ENCODE results near the gene TMEM238L. TPM values are rescaled to one million over a fixed set of nuclear protein-coding genes. Genes with fewer than 3 reads are reported as not detected.

Gene TMEM238L
- total RNA-seq, 1 experiment from 2014 or later: not detected

DNA sequence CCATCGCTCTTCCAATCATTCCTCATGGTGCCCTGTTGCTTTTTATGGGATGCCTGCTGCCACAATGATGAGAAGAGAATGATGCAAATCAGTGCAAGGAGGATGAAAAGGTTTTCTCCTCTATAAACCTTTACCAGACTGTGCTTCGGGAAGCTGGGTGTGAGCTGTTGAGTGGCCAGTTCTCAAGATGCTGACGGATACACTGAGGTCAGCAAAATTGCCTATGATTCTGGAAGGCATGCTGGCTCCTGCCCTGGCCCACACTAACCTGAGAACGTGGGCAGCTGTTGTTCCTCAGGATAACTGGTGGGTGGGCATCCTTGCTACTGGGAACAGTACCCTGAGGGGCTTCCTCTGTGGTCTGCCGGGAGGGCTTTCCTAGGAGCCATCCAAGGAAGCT, 34.8 kb upstream of the TMEM238L start:
- H3K4me1 Mint-ChIP-seq: peaks cover 17 to 24% of the 10 kb centered on the region in 2 experiments
- Histone ChIP-seq H3K18ac (ENCODE audit: insufficient read length, low read depth, low read length) (no peak overlapping the region), H2BK20ac (ENCODE audit: low read depth, low read length, poor library complexity, severe bottlenecking) (no peak overlapping the region), H3K4ac (ENCODE audit: low read depth, low read length) (no peak overlapping the region), H2BK5ac (ENCODE audit: insufficient read length, low read length) (no peak overlapping the region), H3K27ac (ENCODE audit: insufficient read length, low read depth, low read length) (no peak overlapping the region), H3K79me2 (ENCODE audit: insufficient read depth, low read length) (no peaks in the 10 kb centered on the region), H3K79me1 (ENCODE audit: insufficient read depth, low read depth, low read length, poor library complexity, severe bottlenecking) (no peaks in the 10 kb centered on the region), H3K14ac (ENCODE audit: insufficient read depth, low read length) (no peak overlapping the region), H4K91ac (ENCODE audit: insufficient read length, low read depth, low read length) (no peak overlapping the region), H2AK5ac (ENCODE audit: insufficient read length, low read length) (no peak overlapping the region), H2BK120ac (ENCODE audit: low read depth, low read length, poor library complexity, severe bottlenecking) (no peak overlapping the region), H2BK15ac (ENCODE audit: low read depth, low read length) (no peak overlapping the region), H3K4me2 (ENCODE audit: insufficient read depth, insufficient read length, low read length) (no peak overlapping the region), H3K23me2 (ENCODE audit: insufficient read length, low read depth, low read length, poor library complexity, severe bottlenecking) (no peaks in the 10 kb centered on the region), H3T11ph (ENCODE audit: low read length) (no peak overlapping the region), H2BK12ac (ENCODE audit: insufficient read length, low read depth, low read length) (no peak overlapping the region), H3K4me1 (ENCODE audit: insufficient read depth, low read length) (peaks cover 3% of the 10 kb centered on the region; the same call in 1 of the 2 replicates), H3K56ac (ENCODE audit: insufficient read length, low read depth, low read length) (no peak overlapping the region), H2AFZ (ENCODE audit: low read length) (no peak overlapping the region), H3K27me3 (ENCODE audit: insufficient read depth, low read length) (no peaks in the 10 kb centered on the region), H4K20me1 (ENCODE audit: control insufficient read depth, insufficient read depth, insufficient read length) (no peaks in the 10 kb centered on the region), H3K9ac (ENCODE audit: extremely low read depth, insufficient read length, low read length) (no peak overlapping the region), H4K5ac (ENCODE audit: insufficient read length, low read depth, low read length) (no peak overlapping the region), H3K23ac (ENCODE audit: insufficient read length, low read depth, low read length) (no peak overlapping the region), H3K9me3 (ENCODE audit: control insufficient read depth, low read depth, low read length) (no peaks in the 10 kb centered on the region), H4K8ac (replicated peaks; ENCODE audit: insufficient read length, low read depth, low read length) (no peak overlapping the region)
- H3K36me3 Mint-ChIP-seq (ENCODE audit: insufficient read depth in 1 of 3, low read depth in 3 of 3): no peaks in the 10 kb centered on the region
- H3K27ac Mint-ChIP-seq: 0 out of 7 replicates have a peak overlapping the region, but pooled peaks of 1 of the 3 experiments have one; percentile 53
- no CpG with 5 or more reads among the region's 5 CpGs for WGBS (ENCODE audit: extremely low coverage, insufficient read length, low lambda C conversion rate)
- DNase-seq: no peak
- TF ChIP-seq, protein P1, sequence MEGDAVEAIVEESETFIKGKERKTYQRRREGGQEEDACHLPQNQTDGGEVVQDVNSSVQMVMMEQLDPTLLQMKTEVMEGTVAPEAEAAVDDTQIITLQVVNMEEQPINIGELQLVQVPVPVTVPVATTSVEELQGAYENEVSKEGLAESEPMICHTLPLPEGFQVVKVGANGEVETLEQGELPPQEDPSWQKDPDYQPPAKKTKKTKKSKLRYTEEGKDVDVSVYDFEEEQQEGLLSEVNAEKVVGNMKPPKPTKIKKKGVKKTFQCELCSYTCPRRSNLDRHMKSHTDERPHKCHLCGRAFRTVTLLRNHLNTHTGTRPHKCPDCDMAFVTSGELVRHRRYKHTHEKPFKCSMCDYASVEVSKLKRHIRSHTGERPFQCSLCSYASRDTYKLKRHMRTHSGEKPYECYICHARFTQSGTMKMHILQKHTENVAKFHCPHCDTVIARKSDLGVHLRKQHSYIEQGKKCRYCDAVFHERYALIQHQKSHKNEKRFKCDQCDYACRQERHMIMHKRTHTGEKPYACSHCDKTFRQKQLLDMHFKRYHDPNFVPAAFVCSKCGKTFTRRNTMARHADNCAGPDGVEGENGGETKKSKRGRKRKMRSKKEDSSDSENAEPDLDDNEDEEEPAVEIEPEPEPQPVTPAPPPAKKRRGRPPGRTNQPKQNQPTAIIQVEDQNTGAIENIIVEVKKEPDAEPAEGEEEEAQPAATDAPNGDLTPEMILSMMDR (conservative IDR thresholded peaks at IDR 0.05): no peak
- peaks cover 3% of the 10 kb centered on the region; the same call in 1 of the 2 replicates for H3K27me3 Mint-ChIP-seq (ENCODE audit: low read depth)
- no peak overlapping the region for H3K4me3 Mint-ChIP-seq
- no peaks in the 10 kb centered on the region for H3K9me3 Mint-ChIP-seq

Data from H9 (cell line).